GM18526 (cell line): Measurements from ENCODE around the gene FOXL1.

ENCODE experiments used
- POLR2A ChIP-seq: IDR thresholded peaks from 3 replicates; pipeline ENCODE4 v1.6.1; 2011; ENCODE audit not compliant: insufficient read length; ENCODE audit errors: extremely low read depth

FOXL1 gene

DNA sequence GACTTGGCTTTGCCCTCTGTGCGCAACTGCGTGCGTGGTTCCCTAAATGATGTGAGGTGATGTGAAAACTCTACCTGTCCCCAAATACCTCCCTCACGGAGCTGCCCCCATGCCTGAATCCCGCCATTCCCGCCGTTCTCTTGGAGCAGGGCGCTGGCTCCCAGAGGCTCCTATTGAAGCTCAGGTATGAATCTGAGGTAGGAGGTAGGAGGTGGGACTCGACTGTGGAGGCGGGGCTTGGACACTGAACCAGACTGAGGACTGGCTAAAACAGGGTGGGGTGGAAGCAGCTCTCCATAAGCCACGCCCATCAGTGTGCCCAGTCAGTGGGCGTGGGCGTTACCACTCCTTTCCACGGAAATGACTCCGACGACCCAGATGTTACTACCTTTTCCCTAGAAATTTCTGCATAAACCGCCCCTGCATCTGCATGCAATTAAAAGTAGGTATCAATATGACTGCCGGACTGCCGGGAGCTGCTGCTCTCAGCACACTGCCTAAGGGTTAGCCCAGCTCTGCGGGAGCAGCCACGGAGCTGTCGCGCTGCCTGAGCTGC is 41.0 kb downstream of the FOXL1 start:
- no peak for TF ChIP-seq POLR2A

DNA sequence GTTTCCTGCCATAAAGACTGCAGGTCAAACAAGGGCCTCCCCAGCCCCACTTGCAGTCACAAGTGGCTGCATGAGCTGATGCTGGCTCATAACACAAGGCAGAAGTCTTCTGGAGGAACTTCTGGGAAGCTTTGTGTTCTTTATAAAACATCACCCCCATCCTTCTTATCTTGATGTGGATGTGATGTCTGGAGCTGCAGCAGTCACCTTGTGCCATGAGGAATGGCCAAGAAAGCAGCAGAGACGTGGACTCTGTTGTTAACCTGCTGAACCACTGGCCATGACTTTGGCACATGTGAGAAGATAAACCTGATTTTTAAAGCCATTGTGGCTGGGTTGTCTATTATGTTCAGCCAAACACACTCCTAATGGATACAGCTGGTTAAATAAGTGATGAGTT is 41.8 kb downstream of the FOXL1 start:
- TF ChIP-seq POLR2A = no peak

DNA sequence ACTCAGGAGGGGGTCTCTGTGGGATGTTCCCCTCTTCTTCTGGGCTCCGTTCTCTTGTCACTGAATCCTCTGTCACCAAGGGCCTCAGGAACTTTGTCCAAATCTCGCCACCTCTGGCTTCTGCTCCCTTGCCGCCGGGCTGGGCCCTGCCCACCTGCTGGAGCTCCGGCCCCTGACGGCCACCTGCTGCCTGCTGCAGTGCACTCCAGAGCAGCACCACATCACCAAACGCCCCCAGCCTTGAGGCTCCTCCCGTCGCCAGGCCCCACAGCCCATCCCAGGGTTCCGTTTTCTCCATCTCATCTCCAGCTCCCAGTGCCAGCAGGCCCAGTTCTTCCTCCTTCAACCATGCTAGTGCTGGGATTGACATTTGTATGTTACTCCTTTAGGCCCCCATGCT is 43.6 kb downstream of the FOXL1 start:
- no peak for TF ChIP-seq POLR2A

DNA sequence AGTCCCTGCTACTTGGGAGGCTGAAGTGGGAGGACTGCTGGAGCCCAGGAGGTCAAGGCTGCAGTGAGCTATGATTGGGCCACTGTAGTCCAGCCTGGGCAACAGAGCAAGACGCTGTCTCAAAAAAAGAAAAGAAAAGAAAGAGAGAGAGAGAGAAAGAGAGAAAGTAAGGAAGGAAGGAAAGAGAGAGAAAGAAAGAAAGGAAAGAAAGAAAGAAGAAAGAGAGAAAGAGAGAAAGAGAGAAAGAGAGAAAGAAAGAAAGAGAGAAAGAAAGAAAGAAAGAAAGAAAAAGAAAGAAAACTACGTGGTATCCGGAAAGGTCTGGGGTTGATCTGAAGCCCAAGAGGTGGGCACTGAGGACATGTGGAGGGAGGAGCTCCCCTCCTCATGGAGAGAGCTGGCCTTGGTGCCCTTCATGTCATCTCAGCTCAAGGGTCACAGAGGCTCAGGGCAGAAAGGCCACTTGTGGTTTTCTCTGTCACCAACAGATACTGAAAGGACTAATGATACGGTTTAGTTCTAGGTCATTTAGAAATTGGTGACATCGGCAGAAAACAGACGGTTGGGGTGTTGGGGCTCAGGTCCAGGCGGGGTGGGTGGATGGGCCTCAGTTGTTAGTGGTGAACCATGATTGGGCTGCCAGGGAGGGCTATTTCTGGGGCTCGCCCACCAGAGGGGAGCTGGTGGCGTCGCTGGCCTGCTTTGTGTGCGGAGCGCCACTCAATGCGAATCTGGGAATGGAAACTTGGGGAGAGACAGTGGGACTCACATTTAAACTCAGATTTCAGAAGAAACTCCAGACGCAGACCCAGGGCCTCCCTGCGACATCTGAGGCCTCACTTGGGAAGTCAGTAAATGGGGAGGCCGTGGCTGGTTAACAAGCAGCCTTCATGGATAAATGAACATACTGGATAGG is 44.6 kb downstream of the FOXL1 start:
- TF ChIP-seq POLR2A = no peak

DNA sequence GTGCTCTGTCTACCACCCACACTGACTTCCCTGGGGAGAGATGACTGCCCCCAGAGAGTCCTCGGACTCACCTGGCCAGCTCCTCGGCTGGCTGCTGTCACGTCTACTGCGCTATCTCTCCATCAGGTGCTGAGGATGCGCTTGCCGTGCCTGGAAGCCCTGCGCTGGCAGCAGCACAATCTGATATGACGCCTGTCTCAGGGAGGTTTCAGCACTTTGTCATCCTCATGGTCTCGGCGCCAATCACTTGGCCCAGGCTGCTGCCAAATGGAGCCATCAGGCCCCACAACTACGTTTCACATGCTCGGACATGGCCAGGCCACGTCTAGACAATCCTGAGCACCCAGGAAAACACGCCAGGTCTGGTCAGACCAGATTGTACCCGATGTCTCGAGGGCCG is 46.7 kb downstream of the FOXL1 start:
- TF ChIP-seq POLR2A = no peak

DNA sequence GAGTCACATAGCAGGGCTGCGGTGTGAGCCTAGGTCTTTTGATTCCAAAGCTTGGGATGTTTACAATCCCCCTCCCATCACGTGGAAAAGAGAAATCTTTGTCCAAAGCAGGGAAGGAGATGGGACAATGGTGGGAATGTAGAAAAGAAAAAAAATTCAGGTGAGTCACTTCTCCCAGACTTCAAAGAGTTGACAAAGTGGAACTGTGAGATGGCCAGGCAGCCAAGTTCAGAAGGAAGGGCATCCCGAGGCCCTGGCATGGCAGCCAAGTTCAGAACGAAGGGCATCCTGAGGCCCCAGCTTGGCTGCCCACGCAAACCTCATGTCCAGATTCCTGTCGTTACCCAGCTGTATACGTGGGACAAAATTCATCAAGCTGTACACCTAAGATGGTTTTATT is 47.5 kb downstream of the FOXL1 start:
- TF ChIP-seq POLR2A = no peak

DNA sequence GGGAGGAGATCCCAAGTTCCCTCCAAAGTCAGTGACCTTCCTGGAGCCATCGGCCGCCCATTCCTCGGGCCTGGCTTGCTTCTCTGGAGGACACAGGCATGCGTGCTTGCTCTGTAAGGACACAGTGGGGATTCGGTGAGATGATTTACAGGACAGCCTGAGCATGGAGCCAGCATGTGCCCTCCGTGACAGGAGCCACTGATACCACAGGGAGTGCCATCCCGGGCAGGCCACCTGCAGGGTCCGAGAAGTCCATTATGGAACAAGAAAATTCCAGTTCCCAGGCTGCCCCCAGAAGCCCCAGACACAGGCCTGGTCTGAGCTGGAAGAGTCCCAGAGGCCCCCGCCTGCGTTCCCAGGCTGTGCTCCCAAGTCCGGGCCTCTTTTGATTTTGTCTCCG is 47.9 kb downstream of the FOXL1 start:
- TF ChIP-seq POLR2A = no peak

DNA sequence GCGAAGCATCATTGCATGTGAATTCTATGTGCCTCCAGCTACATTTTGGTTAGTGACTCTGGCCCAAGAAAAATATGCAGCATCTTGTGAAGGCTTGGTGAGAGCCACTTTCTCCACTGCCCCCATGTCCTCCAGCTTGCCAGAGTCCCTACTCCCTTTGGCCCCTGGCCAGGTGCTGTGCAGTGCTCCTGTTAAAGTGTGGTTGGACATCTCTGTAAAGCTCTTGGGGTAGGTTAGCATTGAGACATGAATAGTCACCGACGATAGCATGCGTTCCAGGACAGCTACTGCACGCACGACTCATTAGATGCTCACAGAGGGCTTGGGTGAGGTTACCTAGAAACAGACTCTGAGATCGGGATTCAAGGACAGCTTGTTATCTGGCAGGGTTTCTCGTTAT is 48.6 kb downstream of the FOXL1 start:
- TF ChIP-seq POLR2A = no peak

DNA sequence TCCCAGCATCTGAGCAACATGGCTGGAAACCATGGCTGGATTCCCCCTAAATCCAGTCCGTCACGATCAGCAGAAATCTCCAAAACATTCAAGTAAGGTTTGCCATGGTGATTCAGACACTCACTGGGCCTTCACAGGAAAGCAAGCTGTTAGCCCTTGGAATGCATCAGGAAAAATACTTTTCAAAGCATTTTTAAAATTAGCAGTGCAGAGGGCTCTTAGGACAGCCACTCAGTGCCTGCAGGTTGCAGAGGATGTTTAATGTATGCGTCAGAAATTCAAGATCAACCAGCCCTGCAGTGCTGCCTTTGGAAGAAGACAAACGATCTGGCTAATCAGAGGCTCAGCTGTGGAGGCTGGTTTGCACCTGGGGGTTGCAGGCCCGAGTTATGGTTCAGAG is 50.3 kb downstream of the FOXL1 start:
- TF ChIP-seq POLR2A = no peak

DNA sequence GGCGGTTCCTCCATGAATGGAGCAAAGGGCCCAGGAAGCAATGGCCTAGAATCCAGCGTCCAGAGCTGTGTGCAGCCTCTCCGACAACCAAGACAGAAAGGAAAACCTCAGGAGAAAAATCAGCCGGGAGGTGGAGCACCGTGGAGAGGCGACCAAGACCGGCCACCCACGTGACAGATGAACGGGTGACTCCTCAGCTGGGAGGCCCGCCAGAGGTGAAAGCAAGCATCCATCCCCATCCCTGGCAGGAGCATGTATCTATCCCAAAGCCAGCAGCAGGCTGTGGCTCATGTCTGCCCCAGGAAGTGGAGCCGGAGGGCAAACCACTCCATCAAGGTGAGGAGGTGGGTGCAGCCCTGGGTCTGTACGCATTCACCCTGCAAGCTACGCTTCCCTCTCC is 52.1 kb downstream of the FOXL1 start:
- no peak for TF ChIP-seq POLR2A

DNA sequence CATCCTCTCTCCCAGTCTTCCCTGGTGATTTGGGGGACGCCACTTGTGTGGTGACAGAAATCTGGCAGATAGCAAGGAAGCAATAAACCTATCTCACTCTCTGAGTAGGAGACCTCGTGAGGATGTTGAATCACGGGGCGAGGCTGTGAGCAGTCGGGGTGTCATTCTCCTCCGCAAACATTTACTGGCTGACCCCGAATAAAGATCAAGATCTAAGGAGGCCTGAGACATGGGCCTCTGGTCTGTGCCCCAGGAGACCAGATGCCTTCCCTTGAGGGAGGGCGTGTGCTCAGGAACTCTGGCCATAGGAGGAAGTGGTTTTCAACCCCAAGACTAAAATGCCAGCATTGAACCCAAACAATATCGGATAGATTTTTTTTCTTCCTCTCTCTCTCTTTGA is 53.1 kb downstream of the FOXL1 start:
- no peak for TF ChIP-seq POLR2A
